ENCODE data around the gene PIK3C2A.

PIK3C2A gene

GRCh38 chr11:17161515-17161914 is 46.3 kb downstream of the PIK3C2A start:
- TF ChIP-seq RAD21 (IDR thresholded peaks at IDR 0.05; ENCODE audit: low read depth) (no peak), ZBTB7A (IDR thresholded peaks at IDR 0.05; ENCODE audit: low read depth) (no peak), TCF12 (IDR thresholded peaks at IDR 0.05; ENCODE audit: low read depth) (no peak), EP300 (IDR thresholded peaks at IDR 0.05; ENCODE audit: borderline replicate concordance) (no peak), TEAD4 (IDR thresholded peaks at IDR 0.05) (no peak), NFIC (IDR thresholded peaks at IDR 0.05) (no peak), TAF1 (IDR thresholded peaks at IDR 0.05; ENCODE audit: low read depth) (no peak)

GRCh38 chr11:17159441-17159840 is 48.3 kb downstream of the PIK3C2A start:
- TF ChIP-seq TCF12 (IDR thresholded peaks at IDR 0.05; ENCODE audit: low read depth) (no peak), EGR1 (IDR thresholded peaks at IDR 0.05) (no peak), TAF1 (IDR thresholded peaks at IDR 0.05; ENCODE audit: low read depth) (no peak), NFIC (IDR thresholded peaks at IDR 0.05) (no peak), TEAD4 (IDR thresholded peaks at IDR 0.05) (no peak), FOXM1 (IDR thresholded peaks at IDR 0.05; ENCODE audit: borderline replicate concordance, low read depth) (no peak), EP300 (IDR thresholded peaks at IDR 0.05; ENCODE audit: borderline replicate concordance) (no peak), YY1 (IDR thresholded peaks at IDR 0.05; ENCODE audit: low read depth) (no peak), CREB1 (IDR thresholded peaks at IDR 0.05; ENCODE audit: low read depth) (no peak), USF1 (IDR thresholded peaks at IDR 0.05) (no peak), CEBPB (IDR thresholded peaks at IDR 0.05) (no peak), ZBTB7A (IDR thresholded peaks at IDR 0.05; ENCODE audit: low read depth) (no peak), MAX (IDR thresholded peaks at IDR 0.05) (no peak), REST (IDR thresholded peaks at IDR 0.05; ENCODE audit: low read depth) (no peak), RAD21 (IDR thresholded peaks at IDR 0.05; ENCODE audit: low read depth) (no peak)

Data from Ishikawa (cell line).